GM21529 (cell line): ENCODE measurements around the gene MYOG.

Experiments
- ATAC-seq: cut with Tn5 transposase; IDR thresholded peaks from one replicate; pipeline ENCODE4 v1.9.1; 2021; ENCODE audit not compliant: unreplicated experiment

MYOG gene

GRCh38 chr1:203072911-203073310 lies 12.9 kb downstream of the MYOG start:
- ATAC-seq: no peak

- no peak for ATAC-seq
These were observed 13.7 kb downstream of the MYOG start for GRCh38 chr1:203072002-203072602.

- ATAC-seq: no peak
These were observed 16.6 kb downstream of the MYOG start for GRCh38 chr1:203069030-203069747.

- ATAC-seq: no peak
These were observed 18.8 kb downstream of the MYOG start for GRCh38 chr1:203066965-203067364.

- ATAC-seq: no peak
These were observed 19.8 kb downstream of the MYOG start for GRCh38 chr1:203065986-203066385.

GRCh38 chr1:203065191-203065590 lies 20.6 kb downstream of the MYOG start:
- ATAC-seq: no peak

GRCh38 chr1:203063287-203063686 lies 22.5 kb downstream of the MYOG start:
- ATAC-seq: no peak

- no peak for ATAC-seq
These were observed 25.7 kb downstream of the MYOG start for GRCh38 chr1:203060115-203060514.

- no peak for ATAC-seq
These were observed 26.3 kb downstream of the MYOG start for GRCh38 chr1:203059485-203059884.

- ATAC-seq: no peak
These were observed 27.2 kb downstream of the MYOG start for GRCh38 chr1:203058676-203058935.

GRCh38 chr1:203057911-203058675 lies 27.7 kb downstream of the MYOG start:
- ATAC-seq: no peak

- no peak for ATAC-seq
These were observed 29.3 kb downstream of the MYOG start for GRCh38 chr1:203056516-203056915.

GRCh38 chr1:203056012-203056411 lies 29.8 kb downstream of the MYOG start:
- no peak for ATAC-seq

GRCh38 chr1:203055161-203055799 lies 30.5 kb downstream of the MYOG start:
- ATAC-seq: no peak

GRCh38 chr1:203054642-203055041 lies 31.2 kb downstream of the MYOG start:
- no peak for ATAC-seq

GRCh38 chr1:203054184-203054583 lies 31.6 kb downstream of the MYOG start:
- ATAC-seq: no peak

GRCh38 chr1:203052601-203053000 lies 33.2 kb downstream of the MYOG start:
- ATAC-seq: no peak

GRCh38 chr1:203051841-203052324 lies 33.9 kb downstream of the MYOG start:
- no peak for ATAC-seq

- no peak for ATAC-seq
These were observed 35.0 kb downstream of the MYOG start for GRCh38 chr1:203050826-203051225.

- ATAC-seq: no peak
These were observed 36.1 kb downstream of the MYOG start for GRCh38 chr1:203049576-203050180.

GRCh38 chr1:203049077-203049476 lies 36.7 kb downstream of the MYOG start:
- ATAC-seq: no peak
